Measurements from ENCODE around the gene DOCK3.
"Not testable (repeated sequence)": the region's sequence is repeated elsewhere in the genome, so short reads cannot be mapped to it uniquely, and the experiment has no call there.

The DOCK3 gene

DNA sequence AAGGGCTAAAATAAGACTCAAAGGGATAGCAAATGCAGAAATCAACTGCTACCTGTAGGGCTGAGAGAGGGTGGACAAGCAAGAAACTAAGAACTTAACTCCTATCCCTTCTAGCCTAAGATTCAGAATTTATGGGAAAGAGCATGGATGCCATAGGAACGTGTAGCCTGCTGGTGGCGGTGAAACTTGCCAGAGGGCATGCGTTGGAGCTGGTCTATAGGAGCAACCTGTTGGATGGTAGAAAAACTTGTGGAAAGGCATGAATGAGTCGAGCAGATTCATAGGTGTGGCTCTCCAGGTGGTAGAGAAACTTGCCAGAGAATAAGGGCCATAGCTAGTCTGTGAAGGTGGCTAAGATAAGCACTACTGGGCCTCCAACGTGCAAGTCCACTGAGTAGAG is 137.2 kb downstream of the DOCK3 start:
- Histone ChIP-seq H3K36me3 (ENCODE audit: control insufficient read depth in 5 of 5, insufficient read depth in 5 of 5, low read length in 5 of 5) (no peaks in the 10 kb centered on the region), H3K27me3 (ENCODE audit: control insufficient read depth in 5 of 5, insufficient read depth in 4 of 5, low read length in 5 of 5) (no peaks in the 10 kb centered on the region), H3K4me1 (ENCODE audit: control insufficient read depth in 5 of 5, insufficient read depth in 5 of 5, low read length in 5 of 5) (no peaks in the 10 kb centered on the region)

DNA sequence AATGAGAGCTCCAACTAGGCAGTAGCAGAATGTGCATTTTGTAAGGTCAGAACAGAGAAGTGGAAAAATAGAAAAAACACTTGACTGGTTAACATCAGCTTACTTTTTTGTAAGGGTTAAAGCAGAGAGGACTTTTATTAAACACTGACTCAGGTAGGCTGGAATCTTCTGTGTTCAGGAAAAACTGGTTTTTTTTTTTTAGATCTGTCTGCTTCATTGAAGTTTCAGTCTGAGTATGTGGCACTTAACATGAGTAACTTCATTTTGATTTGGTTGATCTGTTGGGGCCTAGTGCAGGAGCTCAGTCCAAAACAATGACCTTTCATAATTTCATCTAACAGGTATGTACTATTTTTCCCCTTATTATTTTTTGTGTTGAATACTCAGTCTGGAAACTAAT is 141.1 kb downstream of the DOCK3 start:
- no peaks in the 10 kb centered on the region for H3K36me3 ChIP-seq (ENCODE audit: control insufficient read depth in 5 of 5, insufficient read depth in 5 of 5, low read length in 5 of 5)
- H3K27me3 ChIP-seq (ENCODE audit: control insufficient read depth in 5 of 5, insufficient read depth in 4 of 5, low read length in 5 of 5), result no peaks in the 10 kb centered on the region
- no peak overlapping the region for H3K9ac ChIP-seq (ENCODE audit: low read length in 5 of 5)
- H3K4me1 ChIP-seq (ENCODE audit: control insufficient read depth in 5 of 5, insufficient read depth in 5 of 5, low read length in 5 of 5), result no peaks in the 10 kb centered on the region
- H3K4me3 ChIP-seq (ENCODE audit: low read depth in 1 of 5, low read length in 5 of 5), result no peak overlapping the region
- peaks cover 0 to 4% (median 0%) of the 10 kb centered on the region in 5 donors for H3K9me3 ChIP-seq (ENCODE audit: control insufficient read depth in 5 of 5, low read length in 5 of 5)
- H3K27ac ChIP-seq (ENCODE audit: low read depth, low read length), result no peak overlapping the region

More for the DNA sequence above, 137.2 kb downstream of the DOCK3 start:
- H3K9ac ChIP-seq (ENCODE audit: low read length in 5 of 5), result no peak overlapping the region
- no peak overlapping the region for H3K27ac ChIP-seq (ENCODE audit: low read depth, low read length)
- H3K9me3 ChIP-seq (ENCODE audit: control insufficient read depth in 5 of 5, low read length in 5 of 5), result no peaks in the 10 kb centered on the region
- no peak overlapping the region for H3K4me3 ChIP-seq (ENCODE audit: low read depth in 1 of 5, low read length in 5 of 5)

DNA sequence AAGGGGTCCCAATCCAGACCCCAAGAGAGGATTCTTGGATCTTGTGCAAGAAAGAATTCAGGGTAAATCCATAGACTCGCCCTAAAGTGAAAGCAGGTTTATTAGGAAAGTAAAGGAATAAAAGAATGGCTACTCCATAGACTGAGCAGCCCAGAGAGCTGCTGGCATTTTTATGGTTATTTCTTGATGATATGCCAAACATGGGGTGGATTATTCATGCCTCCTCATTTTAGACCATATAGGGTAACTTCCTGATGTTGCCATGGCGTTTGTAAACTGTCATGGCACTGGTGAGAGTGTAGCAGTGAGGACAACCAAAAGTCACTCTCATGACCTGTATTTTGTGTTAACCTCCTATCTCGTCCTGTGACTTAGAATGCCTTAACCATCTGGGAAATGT is 142.2 kb downstream of the DOCK3 start:
- no peak overlapping the region for H3K9ac ChIP-seq (ENCODE audit: low read length in 5 of 5)
- H3K36me3 ChIP-seq (ENCODE audit: control insufficient read depth in 5 of 5, insufficient read depth in 5 of 5, low read length in 5 of 5), result no peaks in the 10 kb centered on the region
- no peak overlapping the region for H3K27ac ChIP-seq (ENCODE audit: low read depth, low read length)
- no peak overlapping the region for H3K4me3 ChIP-seq (ENCODE audit: low read depth in 1 of 5, low read length in 5 of 5)
- peaks cover 0 to 4% (median 0%) of the 10 kb centered on the region in 5 donors for H3K9me3 ChIP-seq (ENCODE audit: control insufficient read depth in 5 of 5, low read length in 5 of 5)
- H3K27me3 ChIP-seq (ENCODE audit: control insufficient read depth in 5 of 5, insufficient read depth in 4 of 5, low read length in 5 of 5), result no peaks in the 10 kb centered on the region
- no peaks in the 10 kb centered on the region for H3K4me1 ChIP-seq (ENCODE audit: control insufficient read depth in 5 of 5, insufficient read depth in 5 of 5, low read length in 5 of 5)

DNA sequence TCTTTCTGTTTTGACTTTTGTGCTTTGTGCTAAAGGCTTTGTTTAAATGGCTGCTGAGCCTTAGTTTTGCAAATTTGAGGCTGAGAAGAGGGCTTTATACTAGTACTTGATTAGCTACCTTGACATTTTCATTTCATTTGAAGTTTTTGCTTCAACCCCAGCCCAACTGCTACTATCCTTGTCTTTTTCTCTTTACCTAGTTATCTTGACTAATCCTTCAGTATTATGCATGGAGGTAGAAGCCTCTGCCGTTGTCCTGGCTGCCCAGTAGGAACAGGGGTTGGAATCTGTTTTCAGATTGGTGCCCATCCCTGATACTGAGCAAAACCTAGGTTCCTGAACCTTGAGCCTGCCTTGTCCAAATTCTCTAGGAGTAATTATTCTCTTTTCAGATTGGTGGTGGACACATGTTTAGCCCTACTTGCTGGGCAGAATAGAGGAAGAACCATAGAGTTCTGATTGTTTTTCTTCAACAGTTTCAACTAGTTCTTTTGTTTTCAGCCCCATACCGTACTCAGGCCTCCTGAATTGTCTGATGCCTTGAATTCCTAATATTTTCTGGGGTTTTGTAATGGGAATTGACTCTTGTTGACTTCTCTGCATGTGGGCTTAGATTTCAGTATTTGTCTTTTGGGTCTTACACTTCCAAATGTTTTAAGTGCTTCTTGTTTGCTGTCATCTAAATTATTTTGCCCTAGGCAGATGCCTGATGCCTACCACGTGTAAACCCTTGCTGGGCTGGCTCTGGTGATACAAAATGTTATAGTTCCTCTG is 143.2 kb downstream of the DOCK3 start:
- no peak overlapping the region for H3K27ac ChIP-seq (ENCODE audit: low read depth, low read length)
- H3K9me3 ChIP-seq (ENCODE audit: control insufficient read depth in 5 of 5, low read length in 5 of 5), result peaks cover 0 to 4% (median 0%) of the 10 kb centered on the region in 5 donors
- H3K4me3 ChIP-seq (ENCODE audit: low read depth in 1 of 5, low read length in 5 of 5), result no peak overlapping the region
- H3K4me1 ChIP-seq (ENCODE audit: control insufficient read depth in 5 of 5, insufficient read depth in 5 of 5, low read length in 5 of 5), result no peaks in the 10 kb centered on the region
- H3K27me3 ChIP-seq (ENCODE audit: control insufficient read depth in 5 of 5, insufficient read depth in 4 of 5, low read length in 5 of 5), result no peaks in the 10 kb centered on the region
- no peaks in the 10 kb centered on the region for H3K36me3 ChIP-seq (ENCODE audit: control insufficient read depth in 5 of 5, insufficient read depth in 5 of 5, low read length in 5 of 5)
- no peak overlapping the region for H3K9ac ChIP-seq (ENCODE audit: low read length in 5 of 5)

DNA sequence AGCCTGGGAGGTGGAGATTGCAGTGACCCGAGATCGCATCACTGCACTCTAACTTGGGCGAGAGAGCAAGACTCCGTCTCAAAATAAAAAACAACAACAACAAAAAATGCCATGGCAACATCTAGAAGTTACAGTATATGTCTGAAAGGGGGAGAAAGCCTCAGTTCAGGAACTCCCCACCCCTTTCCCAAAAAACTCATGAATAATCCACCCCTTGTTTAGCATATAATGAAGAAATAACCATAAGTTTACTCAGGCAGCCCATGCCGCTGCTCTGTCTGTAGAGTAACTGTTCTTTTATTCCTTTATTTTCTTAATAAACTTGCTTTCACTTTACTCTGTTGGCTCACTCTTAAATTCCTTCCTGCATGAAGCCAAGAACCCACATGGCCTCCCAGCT is 145.2 kb downstream of the DOCK3 start:
- H3K4me1 ChIP-seq (ENCODE audit: control insufficient read depth in 5 of 5, insufficient read depth in 5 of 5, low read length in 5 of 5), result no peaks in the 10 kb centered on the region
- H3K27ac ChIP-seq (ENCODE audit: low read depth, low read length), result no peak overlapping the region
- H3K4me3 ChIP-seq (ENCODE audit: low read depth in 1 of 5, low read length in 5 of 5), result no peak overlapping the region
- H3K9ac ChIP-seq (ENCODE audit: low read length in 5 of 5), result no peak overlapping the region
- no peaks in the 10 kb centered on the region for H3K27me3 ChIP-seq (ENCODE audit: control insufficient read depth in 5 of 5, insufficient read depth in 4 of 5, low read length in 5 of 5)
- H3K9me3 ChIP-seq (ENCODE audit: control insufficient read depth in 5 of 5, low read length in 5 of 5), result peaks cover 0 to 4% (median 0%) of the 10 kb centered on the region in 5 donors
- no peaks in the 10 kb centered on the region for H3K36me3 ChIP-seq (ENCODE audit: control insufficient read depth in 5 of 5, insufficient read depth in 5 of 5, low read length in 5 of 5)

DNA sequence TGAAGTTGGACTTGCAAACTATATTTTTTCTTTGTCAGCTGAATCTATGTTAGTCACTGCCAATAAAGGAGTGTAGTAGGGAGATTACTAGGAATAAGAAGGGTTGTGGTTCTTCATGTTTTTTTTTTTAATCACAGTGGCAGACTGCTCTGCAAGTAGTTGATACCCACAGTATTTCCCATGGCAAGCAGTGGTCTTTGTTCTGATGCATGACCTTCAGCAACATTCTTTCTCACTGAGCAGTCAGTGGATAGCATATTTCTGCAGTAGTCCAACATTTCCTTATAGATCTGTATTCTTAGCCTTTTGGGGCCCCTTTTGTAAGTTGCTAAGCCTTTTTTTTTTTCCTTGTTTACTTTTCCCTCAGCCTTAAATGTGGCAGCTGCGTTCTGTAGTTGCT is 151.1 kb downstream of the DOCK3 start:
- Histone ChIP-seq H3K9me3 (ENCODE audit: control insufficient read depth in 5 of 5, low read length in 5 of 5) (no peaks in the 10 kb centered on the region), H3K9ac (ENCODE audit: low read length in 5 of 5) (no peak overlapping the region), H3K4me3 (ENCODE audit: low read depth in 1 of 5, low read length in 5 of 5) (no peak overlapping the region), H3K27me3 (ENCODE audit: control insufficient read depth in 5 of 5, insufficient read depth in 4 of 5, low read length in 5 of 5) (no peaks in the 10 kb centered on the region), H3K4me1 (ENCODE audit: control insufficient read depth in 5 of 5, insufficient read depth in 5 of 5, low read length in 5 of 5) (no peaks in the 10 kb centered on the region), H3K36me3 (ENCODE audit: control insufficient read depth in 5 of 5, insufficient read depth in 5 of 5, low read length in 5 of 5) (no peaks in the 10 kb centered on the region), H3K27ac (ENCODE audit: low read depth, low read length) (no peak overlapping the region)

DNA sequence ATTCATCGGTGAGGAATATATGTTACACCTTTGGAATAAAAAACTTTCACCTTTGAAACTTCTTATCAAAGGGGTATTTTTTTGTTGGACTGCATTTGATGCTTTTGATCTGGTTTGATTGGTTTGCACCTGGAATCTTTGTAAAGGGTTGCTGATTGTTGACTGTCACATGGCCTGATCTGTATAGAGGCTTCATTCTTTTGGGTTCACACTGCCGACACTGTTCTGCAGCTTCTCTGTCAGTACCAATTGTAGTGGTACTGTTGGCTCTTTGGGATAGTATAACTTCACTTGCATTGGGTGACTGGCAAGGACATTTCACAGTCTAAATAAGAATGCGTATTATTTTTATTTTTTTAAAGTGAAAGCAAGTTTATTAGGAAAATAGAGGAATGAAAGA is 155.7 kb downstream of the DOCK3 start:
- no peak overlapping the region for H3K4me3 ChIP-seq (ENCODE audit: low read depth in 1 of 5, low read length in 5 of 5)
- H3K27me3 ChIP-seq (ENCODE audit: control insufficient read depth in 5 of 5, insufficient read depth in 4 of 5, low read length in 5 of 5), result no peaks in the 10 kb centered on the region
- H3K9me3 ChIP-seq (ENCODE audit: control insufficient read depth in 5 of 5, low read length in 5 of 5), result peaks cover 0 to 3% (median 0%) of the 10 kb centered on the region in 5 donors
- no peaks in the 10 kb centered on the region for H3K4me1 ChIP-seq (ENCODE audit: control insufficient read depth in 5 of 5, insufficient read depth in 5 of 5, low read length in 5 of 5)
- H3K27ac ChIP-seq (ENCODE audit: low read depth, low read length), result no peak overlapping the region
- H3K36me3 ChIP-seq (ENCODE audit: control insufficient read depth in 5 of 5, insufficient read depth in 5 of 5, low read length in 5 of 5), result no peaks in the 10 kb centered on the region
- no peak overlapping the region for H3K9ac ChIP-seq (ENCODE audit: low read length in 5 of 5)

DNA sequence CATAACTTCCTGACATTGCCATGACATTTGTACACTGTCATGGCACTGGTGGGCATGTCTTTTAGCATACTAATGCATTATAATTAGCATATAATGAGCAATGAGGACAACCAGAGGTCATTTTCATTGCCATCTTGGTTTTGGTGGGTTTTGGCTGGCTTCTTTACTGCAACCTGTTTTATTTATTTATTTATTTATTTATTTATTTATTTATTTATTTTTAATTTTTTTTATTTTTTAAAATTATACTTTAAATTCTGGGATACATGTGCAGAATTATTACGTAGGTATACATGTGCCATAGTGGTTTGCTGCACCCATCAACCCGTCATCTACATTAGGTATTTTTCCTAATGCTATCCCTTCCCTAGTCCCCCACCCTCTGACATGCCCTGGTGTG is 156.3 kb downstream of the DOCK3 start:
- not testable (repeated sequence) for H3K36me3 ChIP-seq (ENCODE audit: control insufficient read depth in 5 of 5, insufficient read depth in 5 of 5, low read length in 5 of 5); H3K4me3 ChIP-seq (ENCODE audit: low read depth in 1 of 5, low read length in 5 of 5); H3K27ac ChIP-seq (ENCODE audit: low read depth, low read length); H3K4me1 ChIP-seq (ENCODE audit: control insufficient read depth in 5 of 5, insufficient read depth in 5 of 5, low read length in 5 of 5); H3K9ac ChIP-seq (ENCODE audit: low read length in 5 of 5); H3K9me3 ChIP-seq (ENCODE audit: control insufficient read depth in 5 of 5, low read length in 5 of 5); H3K27me3 ChIP-seq (ENCODE audit: control insufficient read depth in 5 of 5, insufficient read depth in 4 of 5, low read length in 5 of 5)

DNA sequence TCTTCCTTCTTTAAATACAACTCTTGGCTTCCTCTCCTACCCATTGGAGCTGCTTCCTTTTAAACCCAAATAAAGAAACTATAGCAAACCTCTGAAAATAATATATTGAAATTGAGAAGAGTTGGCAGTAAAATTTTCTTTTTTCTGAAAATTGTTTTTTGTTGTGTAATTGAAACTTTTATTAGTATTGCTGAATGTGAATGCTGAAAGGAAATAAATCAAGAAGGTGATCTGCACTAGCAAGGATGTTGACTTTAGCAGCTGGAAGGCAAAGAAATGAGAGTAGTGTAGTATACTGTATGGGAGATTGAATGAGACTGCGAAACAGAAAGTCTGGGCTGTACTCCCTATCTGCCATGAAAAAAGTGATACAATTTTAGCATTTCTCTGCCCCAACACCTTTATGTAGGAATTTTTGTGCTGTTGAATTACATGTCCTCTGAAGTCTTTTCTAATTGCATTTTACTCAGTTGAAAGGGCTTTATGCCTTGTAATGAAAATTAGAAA is 166.3 kb downstream of the DOCK3 start:
- Histone ChIP-seq H3K4me1 (ENCODE audit: control insufficient read depth in 5 of 5, insufficient read depth in 5 of 5, low read length in 5 of 5) (no peaks in the 10 kb centered on the region), H3K27ac (ENCODE audit: low read depth, low read length) (no peak overlapping the region), H3K36me3 (ENCODE audit: control insufficient read depth in 5 of 5, insufficient read depth in 5 of 5, low read length in 5 of 5) (no peaks in the 10 kb centered on the region), H3K27me3 (ENCODE audit: control insufficient read depth in 5 of 5, insufficient read depth in 4 of 5, low read length in 5 of 5) (no peaks in the 10 kb centered on the region), H3K9me3 (ENCODE audit: control insufficient read depth in 5 of 5, low read length in 5 of 5) (no peaks in the 10 kb centered on the region), H3K4me3 (ENCODE audit: low read depth in 1 of 5, low read length in 5 of 5) (no peak overlapping the region), H3K9ac (ENCODE audit: low read length in 5 of 5) (no peak overlapping the region)

DNA sequence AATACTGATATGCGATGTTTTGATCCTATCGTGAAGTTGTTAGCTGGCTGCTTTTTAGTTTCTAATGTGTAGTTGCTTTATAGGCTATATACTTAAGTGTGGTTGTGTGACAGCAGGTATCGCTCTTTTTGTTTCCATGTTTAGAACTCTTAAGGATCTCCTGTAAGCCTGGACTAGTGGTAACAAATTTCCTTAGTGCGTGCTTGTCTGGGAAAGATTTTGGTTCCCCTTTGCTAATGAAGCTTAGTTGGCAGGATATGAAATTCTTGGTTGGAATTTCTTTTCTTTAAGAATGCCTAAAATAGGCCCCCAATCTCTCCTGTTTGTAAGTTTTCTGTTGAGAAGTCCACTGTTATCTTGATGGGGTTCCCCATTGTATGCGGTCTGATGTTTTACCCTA is 173.6 kb downstream of the DOCK3 start:
- Histone ChIP-seq H3K27me3 (ENCODE audit: control insufficient read depth in 5 of 5, insufficient read depth in 4 of 5, low read length in 5 of 5) (no peaks in the 10 kb centered on the region), H3K27ac (ENCODE audit: low read depth, low read length) (no peak overlapping the region), H3K9me3 (ENCODE audit: control insufficient read depth in 5 of 5, low read length in 5 of 5) (peaks cover 0 to 16% (median 9%) of the 10 kb centered on the region in 5 donors), H3K36me3 (ENCODE audit: control insufficient read depth in 5 of 5, insufficient read depth in 5 of 5, low read length in 5 of 5) (no peaks in the 10 kb centered on the region), H3K9ac (ENCODE audit: low read length in 5 of 5) (no peak overlapping the region), H3K4me3 (ENCODE audit: low read depth in 1 of 5, low read length in 5 of 5) (no peak overlapping the region), H3K4me1 (ENCODE audit: control insufficient read depth in 5 of 5, insufficient read depth in 5 of 5, low read length in 5 of 5) (no peaks in the 10 kb centered on the region)

Measured in subcutaneous abdominal adipose tissue (tissue), 5 donors.